Brain microvascular endothelial cell (primary cell): ENCODE data around the gene MAPK8IP1.

Experiments used
- DNase-seq: peaks from one replicate; pipeline ENCODE4 v3.0.0-alpha.2; 2020
- H3K27ac ChIP-seq: fragments of 250-450 bp; sonication (Bioruptor Pico); 2 replicates; pipeline ENCODE4 v1.5.1; 2020; ENCODE audit warnings: mild to moderate bottlenecking, moderate library complexity
- H3K27me3 ChIP-seq: fragments of 250-450 bp; sonication (Bioruptor Pico); replicated peaks from 2 replicates; pipeline ENCODE4 v1.5.1; 2020; ENCODE audit warnings: mild to moderate bottlenecking
- H3K36me3 ChIP-seq: fragments of 250-450 bp; sonication (Bioruptor Pico); replicated peaks from 2 replicates; pipeline ENCODE4 v1.5.1; 2020; ENCODE audit warnings: mild to moderate bottlenecking
- H3K4me3 ChIP-seq: 2 replicates; pipeline ENCODE4 v1.5.1; 2011; ENCODE audit warnings: low read depth, mild to moderate bottlenecking, control low read depth, low read length, moderate library complexity
- CTCF ChIP-seq: IDR thresholded peaks from 2 replicates; pipeline ENCODE4 v1.5.1; 2011; ENCODE audit warnings: low read depth, mild to moderate bottlenecking, moderate library complexity, low read length, control low read depth, inconsistent platforms; ENCODE audit errors: missing control alignments
- in situ Hi-C: cut with HindIII; loops from 2 replicates; pipeline ENCODE4 v1.10.0; 2017; ENCODE audit warnings: low sequenced_read_pairs, low pct_ligation_motif_present

MAPK8IP1 gene

GRCh38 chr11:45913942-45914635 is 28.6 kb downstream of the MAPK8IP1 start:
- H3K27me3 ChIP-seq = no peaks in the 10 kb centered on the region
- no peak for TF ChIP-seq CTCF
- no peak overlapping the region for H3K4me3 ChIP-seq
- in situ Hi-C loops = no loop called here
- peaks cover 39% of the 10 kb centered on the region for H3K36me3 ChIP-seq
- DNase-seq = no peak
- H3K27ac ChIP-seq = no peak overlapping the region

GRCh38 chr11:45915446-45915845 is 30.0 kb downstream of the MAPK8IP1 start:
- Histone ChIP-seq H3K27ac (no peak overlapping the region), H3K4me3 (no peak overlapping the region), H3K27me3 (no peaks in the 10 kb centered on the region), H3K36me3 (peaks cover 32% of the 10 kb centered on the region)
- no peak for DNase-seq
- no peak for TF ChIP-seq CTCF
- in situ Hi-C loops = no loop called here

GRCh38 chr11:45917286-45917622 is 31.8 kb downstream of the MAPK8IP1 start:
- DNase-seq = no peak
- Histone ChIP-seq H3K36me3 (peaks cover 23% of the 10 kb centered on the region), H3K27me3 (peaks cover 10% of the 10 kb centered on the region), H3K4me3 (peak overlapping the region; percentile 96), H3K27ac (peak overlapping the region; percentile 51)
- no peak for TF ChIP-seq CTCF
- in situ Hi-C loops = no loop called here

GRCh38 chr11:45917623-45918330 is 32.3 kb downstream of the MAPK8IP1 start, which contains the start of gene PEX16:
Gene PEX16, minus strand, starts transcription at chr11:45917877. Its CDS starts 66 bp downstream, at chr11:45917811.
- in situ Hi-C loops = no loop called here
- Histone ChIP-seq H3K27me3 (peaks cover 15% of the 10 kb centered on the region), H3K36me3 (peaks cover 20% of the 10 kb centered on the region), H3K4me3 (peak within 1 kb of the TSS; percentile 96), H3K27ac (peak within 1 kb of the TSS; percentile 51)
- DNase-seq = peak; percentile 99
- TF ChIP-seq CTCF = no peak

- peak overlapping the region; percentile 96 for H3K4me3 ChIP-seq
Measured at GRCh38 chr11:45918331-45918941, 33.0 kb downstream of the MAPK8IP1 start.

More at GRCh38 chr11:45918331-45918941, 33.0 kb downstream of the MAPK8IP1 start:
- TF ChIP-seq CTCF = no peak
- DNase-seq = peak; percentile 62
- H3K27ac ChIP-seq = peak overlapping the region; percentile 16
- in situ Hi-C loops = no loop called here
- peaks cover 16% of the 10 kb centered on the region for H3K36me3 ChIP-seq
- peaks cover 21% of the 10 kb centered on the region for H3K27me3 ChIP-seq
